HG02798 (cell line): ENCODE measurements around the gene TPT1.
A peak's percentile ranks its signal among the peaks of the same experiment; 100 is the strongest.
"Not testable (repeated sequence)": the region's sequence is repeated elsewhere in the genome, so short reads cannot be mapped to it uniquely, and the experiment has no call there.

Source experiments
- ATAC-seq: cut with Tn5 transposase; IDR thresholded peaks from one replicate; pipeline ENCODE4 v1.9.1; 2021; ENCODE audit warnings: mild to moderate bottlenecking; ENCODE audit not compliant: unreplicated experiment, poor library complexity

The TPT1 gene

GRCh38 chr13:45368571-45368970 lies 27.6 kb upstream of the TPT1 start:
- ATAC-seq, result no peak

- ATAC-seq, result no peak
Observed at GRCh38 chr13:45368005-45368404, 27.0 kb upstream of the TPT1 start.

- peak; percentile 96 for ATAC-seq
Observed at GRCh38 chr13:45367358-45367757, 26.4 kb upstream of the TPT1 start.

GRCh38 chr13:45365558-45365885 lies 24.5 kb upstream of the TPT1 start:
- no peak for ATAC-seq

GRCh38 chr13:45364876-45365557 lies 24.0 kb upstream of the TPT1 start:
- ATAC-seq, result no peak

GRCh38 chr13:45362939-45363338 lies 22.0 kb upstream of the TPT1 start:
- ATAC-seq, result no peak

- ATAC-seq, result no peak
Observed at GRCh38 chr13:45361596-45362206, 20.7 kb upstream of the TPT1 start.

- ATAC-seq, result no peak
Observed at GRCh38 chr13:45356966-45357672, 16.1 kb upstream of the TPT1 start.

- ATAC-seq, result no peak
Observed at GRCh38 chr13:45353895-45354294, 12.9 kb upstream of the TPT1 start.

GRCh38 chr13:45352031-45352430 lies 11.0 kb upstream of the TPT1 start:
- ATAC-seq, result no peak

- ATAC-seq, result no peak
Observed at GRCh38 chr13:45350152-45350551, 9.2 kb upstream of the TPT1 start.

- no peak for ATAC-seq
Observed at GRCh38 chr13:45349438-45349837, 8.5 kb upstream of the TPT1 start.

GRCh38 chr13:45344064-45344463 lies 3.1 kb upstream of the TPT1 start:
- ATAC-seq, result not testable (repeated sequence)

- ATAC-seq, result not testable (repeated sequence)
Observed at GRCh38 chr13:45343102-45343501, 2.1 kb upstream of the TPT1 start.

- ATAC-seq, result not testable (repeated sequence)
Observed at GRCh38 chr13:45342668-45343067, 1.7 kb upstream of the TPT1 start.

- ATAC-seq, result no peak
Observed at GRCh38 chr13:45341799-45342500, 967 bp upstream of the TPT1 start.

- ATAC-seq, result peak; percentile 41
Observed at GRCh38 chr13:45340422-45341033, 455 bp downstream of the TPT1 start.

- no peak for ATAC-seq
Observed at GRCh38 chr13:45339867-45340266, 1.1 kb downstream of the TPT1 start.

- no peak for ATAC-seq
Observed at GRCh38 chr13:45339399-45339798, 1.6 kb downstream of the TPT1 start.

GRCh38 chr13:45337803-45338202 lies 3.2 kb downstream of the TPT1 start:
- no peak for ATAC-seq

GRCh38 chr13:45337395-45337794 lies 3.6 kb downstream of the TPT1 start:
- ATAC-seq, result no peak
